ENCODE data around the gene ACE.
"Not testable (repeated sequence)": the region's sequence is repeated elsewhere in the genome, so short reads cannot be mapped to it uniquely, and the experiment has no call there.

The ACE gene

GRCh38 chr17:63442549-63443035 lies 34.3 kb upstream of the ACE start:
- in situ Hi-C loops (cut with HindIII; ENCODE audit: low sequenced_read_pairs), result loop anchor here (25.0 kb wide), 1 partner anchor 145 kb away; no protein-coding TSS in a partner anchor

DNA sequence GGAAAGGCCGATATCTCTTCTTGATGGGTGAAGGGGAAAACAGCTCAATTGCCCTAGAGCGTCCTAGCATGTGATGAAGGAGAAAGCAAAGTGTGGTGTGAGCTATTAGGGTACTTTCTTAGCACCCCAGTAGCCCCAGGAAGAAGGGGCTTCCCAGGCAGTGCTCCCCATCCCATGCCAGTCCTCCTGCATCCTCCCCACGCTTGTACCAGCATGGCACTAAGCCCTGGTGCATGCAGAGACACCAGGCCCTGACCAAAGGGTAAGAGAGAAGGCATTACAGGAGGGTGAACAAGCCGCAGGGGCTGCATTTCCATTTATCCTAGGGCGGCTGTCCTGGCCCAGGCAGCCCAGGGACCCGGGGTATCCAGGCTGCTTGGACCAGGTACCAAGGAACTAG lies 33.8 kb upstream of the ACE start:
- in situ Hi-C loops (cut with HindIII; ENCODE audit: low sequenced_read_pairs), result loop anchor here (25.0 kb wide), 1 partner anchor 144 kb away; no protein-coding TSS in a partner anchor

- in situ Hi-C loops (cut with HindIII; ENCODE audit: low sequenced_read_pairs), result loop anchor here (25.0 kb wide), 1 partner anchor 143 kb away; no protein-coding TSS in a partner anchor
Measured at GRCh38 chr17:63444457-63444856, 32.4 kb upstream of the ACE start.

- in situ Hi-C loops (cut with HindIII; ENCODE audit: low sequenced_read_pairs), result loop anchor here (25.0 kb wide), 1 partner anchor 142 kb away; no protein-coding TSS in a partner anchor
Measured at GRCh38 chr17:63445065-63445464, 31.8 kb upstream of the ACE start.

DNA sequence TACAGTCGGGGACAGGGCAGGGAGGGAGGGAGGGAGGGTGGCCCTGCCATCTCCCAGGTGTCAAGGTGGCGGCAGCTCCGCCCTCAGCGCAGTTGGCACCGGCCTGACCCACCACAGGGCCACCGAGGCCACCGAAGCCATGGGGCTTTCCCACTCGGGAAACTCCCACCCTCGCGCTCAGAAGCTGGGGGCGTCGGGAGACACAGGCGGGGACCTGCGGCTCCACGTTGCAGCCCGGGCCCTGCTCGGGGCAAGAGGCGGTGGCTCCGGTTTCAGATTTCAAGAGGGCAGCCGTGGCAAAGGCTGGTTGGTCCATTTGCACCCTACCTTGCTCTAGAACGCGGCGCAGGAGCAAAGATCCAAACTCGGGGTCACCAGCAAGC lies 31.3 kb upstream of the ACE start:
- in situ Hi-C loops (cut with HindIII; ENCODE audit: low sequenced_read_pairs), result loop anchor here (25.0 kb wide), 1 partner anchor 142 kb away; no protein-coding TSS in a partner anchor

DNA sequence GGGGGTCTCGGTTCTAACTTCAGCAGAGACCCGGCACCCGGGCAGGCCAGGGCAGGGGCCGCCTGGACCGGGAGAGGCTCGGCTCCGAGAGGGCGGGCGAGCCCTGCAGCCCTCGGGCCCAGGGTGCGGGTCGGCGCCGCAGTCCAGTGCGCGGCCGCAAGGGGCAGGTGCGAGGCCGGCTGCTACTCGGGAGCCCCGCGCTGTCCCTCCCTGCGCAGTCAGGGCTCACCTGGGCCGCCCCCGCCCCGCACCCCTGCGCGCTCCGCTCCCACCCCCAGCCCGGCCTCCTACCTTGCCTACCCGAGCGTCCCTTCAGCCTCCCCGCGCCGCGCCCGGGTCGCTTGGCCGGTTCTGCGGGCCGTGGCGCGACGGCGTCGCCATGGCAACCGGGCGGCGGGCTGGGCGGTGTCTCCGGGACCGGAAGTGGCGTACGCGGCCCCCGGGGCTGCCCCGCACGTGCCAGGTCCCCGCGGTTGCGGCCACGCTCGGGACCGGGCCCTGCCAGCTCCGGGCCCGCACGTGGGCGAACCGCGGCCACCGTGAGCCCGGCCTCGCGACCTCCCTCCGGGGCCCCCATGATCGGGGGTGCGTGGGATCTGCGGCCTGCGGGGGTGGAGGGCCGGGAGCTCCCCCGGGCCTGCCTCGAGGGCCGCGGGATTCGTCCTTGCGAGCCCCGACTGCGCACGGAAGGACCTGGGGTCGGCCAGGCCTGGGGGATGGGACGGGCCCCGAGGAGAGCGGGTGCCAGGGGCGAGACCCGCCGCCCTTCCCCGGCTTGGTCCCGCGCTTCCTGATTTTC lies 30.7 kb upstream of the ACE start, which contains the start of gene CYB561:
CYB561 (minus strand) TSS at position 353 of the 799 bp plus-strand sequence. CDS start 8,759 bp downstream, outside the sequence.
- in situ Hi-C loops (cut with HindIII; ENCODE audit: low sequenced_read_pairs), result loop anchor here (25.0 kb wide), 1 partner anchor 141 kb away; no protein-coding TSS in a partner anchor

- in situ Hi-C loops (cut with HindIII; ENCODE audit: low sequenced_read_pairs), result loop anchor here (25.0 kb wide), 1 partner anchor 140 kb away; no protein-coding TSS in a partner anchor
Measured at GRCh38 chr17:63446753-63447470, 29.9 kb upstream of the ACE start.

- in situ Hi-C loops (cut with HindIII; ENCODE audit: low sequenced_read_pairs), result loop anchor here (25.0 kb wide), 1 partner anchor 140 kb away; no protein-coding TSS in a partner anchor
Measured at GRCh38 chr17:63447471-63448009, 29.3 kb upstream of the ACE start.

- in situ Hi-C loops (cut with HindIII; ENCODE audit: low sequenced_read_pairs), result loop anchor here (25.0 kb wide), 1 partner anchor 139 kb away; no protein-coding TSS in a partner anchor
Measured at GRCh38 chr17:63448655-63449054, 28.2 kb upstream of the ACE start.

GRCh38 chr17:63450551-63450950 lies 26.3 kb upstream of the ACE start:
- in situ Hi-C loops (cut with HindIII; ENCODE audit: low sequenced_read_pairs), result no loop called here

- in situ Hi-C loops (cut with HindIII; ENCODE audit: low sequenced_read_pairs), result no loop called here
Measured at GRCh38 chr17:63451150-63451549, 25.7 kb upstream of the ACE start.

DNA sequence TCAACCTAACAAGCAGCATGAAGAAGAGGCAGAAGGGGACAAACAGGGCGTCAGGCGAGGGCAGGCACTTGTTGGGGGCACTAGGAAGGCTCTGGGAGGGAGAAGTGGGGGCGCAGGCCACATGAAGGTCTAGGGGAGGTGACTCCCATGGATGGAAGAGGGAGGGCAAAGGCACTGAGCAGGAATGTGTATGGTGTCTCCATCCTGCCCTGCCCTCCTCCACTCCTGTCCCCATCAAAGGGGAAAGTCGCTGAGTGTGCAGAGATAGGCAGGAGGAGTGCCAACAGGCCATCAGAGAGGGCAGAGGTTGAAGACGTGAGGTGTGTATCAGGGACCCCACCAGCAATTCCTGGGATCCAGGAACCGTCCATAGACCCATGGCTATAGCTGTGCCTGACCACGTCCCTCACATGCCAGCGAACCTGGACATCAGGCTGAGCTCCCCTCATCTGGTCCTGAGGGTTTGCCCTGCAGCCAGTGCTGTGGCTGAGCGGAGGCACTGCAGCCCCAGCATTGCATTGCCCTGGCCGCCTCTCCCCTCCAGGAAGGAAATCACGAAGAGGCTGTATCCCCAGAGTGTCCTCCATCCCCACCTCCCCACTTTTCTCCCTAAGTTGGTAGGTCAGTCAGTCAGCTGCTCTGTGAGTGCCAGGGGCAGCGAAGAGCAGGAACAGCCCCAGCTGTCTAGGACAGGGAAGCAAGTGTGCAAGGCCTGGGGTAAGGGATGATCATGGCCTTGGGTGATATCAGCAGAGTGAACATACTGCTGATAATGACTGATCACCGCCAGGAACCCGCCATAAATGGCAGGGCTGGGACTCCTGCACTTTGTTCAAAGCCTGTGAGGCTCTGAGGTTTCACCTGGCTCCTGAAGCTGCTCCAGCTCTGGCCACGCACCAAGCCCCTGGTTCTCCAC lies 24.6 kb upstream of the ACE start:
- in situ Hi-C loops (cut with HindIII; ENCODE audit: low sequenced_read_pairs), result no loop called here

DNA sequence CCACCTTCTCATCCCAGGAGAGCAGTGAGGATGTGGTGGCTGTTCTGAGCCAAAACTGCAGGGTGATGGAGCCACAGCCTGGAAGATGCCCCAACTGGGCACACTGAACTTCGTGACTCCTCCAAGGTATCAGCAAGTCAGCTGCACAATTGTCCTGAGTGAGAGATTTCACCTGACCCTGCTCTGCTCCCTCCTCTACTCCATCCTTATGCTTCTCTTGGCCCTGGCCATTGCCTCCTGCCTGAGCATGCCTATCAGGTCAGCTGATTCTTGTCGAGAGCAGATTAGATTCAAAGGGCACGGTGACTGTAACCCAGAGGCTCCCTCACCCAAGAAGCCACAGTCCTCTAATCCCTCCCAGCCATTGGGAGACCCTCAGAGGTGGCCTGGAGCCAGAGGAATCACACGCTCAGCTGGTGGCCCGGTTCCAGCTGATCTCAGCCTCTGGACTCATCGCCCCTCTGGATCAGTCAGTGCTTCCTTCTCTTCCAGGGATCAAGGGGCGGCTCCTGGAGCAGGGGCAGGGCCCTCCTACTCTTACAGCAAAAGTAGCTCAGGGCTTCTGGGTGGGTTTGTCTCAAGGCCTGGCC lies 23.8 kb upstream of the ACE start:
- in situ Hi-C loops (cut with HindIII; ENCODE audit: low sequenced_read_pairs), result no loop called here

- in situ Hi-C loops (cut with HindIII; ENCODE audit: low sequenced_read_pairs), result not testable (repeated sequence)
Measured at GRCh38 chr17:63454357-63454756, 22.5 kb upstream of the ACE start.

GRCh38 chr17:63454915-63455314 lies 21.9 kb upstream of the ACE start:
- in situ Hi-C loops (cut with HindIII; ENCODE audit: low sequenced_read_pairs), result no loop called here

DNA sequence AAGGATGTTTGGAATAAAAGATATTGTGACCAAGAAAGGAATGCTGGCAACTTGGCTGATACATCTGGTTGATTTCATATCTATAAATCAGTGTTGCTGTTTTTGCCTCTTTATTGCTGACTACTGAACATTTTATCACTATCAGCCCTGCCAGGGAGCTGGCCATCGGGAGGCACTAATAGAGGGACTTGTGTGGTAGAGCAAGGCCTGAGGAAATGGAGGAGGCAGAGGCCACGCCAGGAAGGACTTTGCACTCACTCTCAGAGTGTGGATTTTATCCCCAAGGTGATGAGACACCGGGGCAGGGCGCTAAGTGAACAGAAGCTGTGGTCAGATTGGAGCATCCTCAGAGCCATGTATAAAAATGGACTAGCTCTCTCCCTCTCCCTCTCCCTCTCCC lies 21.4 kb upstream of the ACE start:
- in situ Hi-C loops (cut with HindIII; ENCODE audit: low sequenced_read_pairs), result no loop called here

- in situ Hi-C loops (cut with HindIII; ENCODE audit: low sequenced_read_pairs), result no loop called here
Measured at GRCh38 chr17:63458478-63458877, 18.4 kb upstream of the ACE start.

DNA sequence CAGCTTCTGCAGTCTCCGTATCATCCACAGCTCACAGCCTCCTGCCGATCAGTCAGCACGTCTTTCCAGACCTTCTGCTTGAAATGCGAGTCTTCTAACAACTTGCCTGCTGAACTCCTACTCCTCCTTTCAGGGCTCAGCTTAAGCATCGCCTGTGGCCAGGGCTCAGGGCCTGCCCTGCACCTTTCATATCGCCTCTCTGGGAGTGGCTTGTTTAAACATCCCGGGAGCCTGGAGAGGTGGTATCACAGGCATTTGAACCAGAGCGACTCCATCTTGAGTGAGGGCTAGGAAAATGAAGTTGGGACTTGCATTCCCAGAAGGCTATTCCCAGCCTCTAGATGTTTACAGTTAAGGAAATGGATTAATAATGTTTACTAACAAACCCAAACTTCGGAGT lies 16.8 kb upstream of the ACE start:
- in situ Hi-C loops (cut with HindIII; ENCODE audit: low sequenced_read_pairs), result no loop called here

DNA sequence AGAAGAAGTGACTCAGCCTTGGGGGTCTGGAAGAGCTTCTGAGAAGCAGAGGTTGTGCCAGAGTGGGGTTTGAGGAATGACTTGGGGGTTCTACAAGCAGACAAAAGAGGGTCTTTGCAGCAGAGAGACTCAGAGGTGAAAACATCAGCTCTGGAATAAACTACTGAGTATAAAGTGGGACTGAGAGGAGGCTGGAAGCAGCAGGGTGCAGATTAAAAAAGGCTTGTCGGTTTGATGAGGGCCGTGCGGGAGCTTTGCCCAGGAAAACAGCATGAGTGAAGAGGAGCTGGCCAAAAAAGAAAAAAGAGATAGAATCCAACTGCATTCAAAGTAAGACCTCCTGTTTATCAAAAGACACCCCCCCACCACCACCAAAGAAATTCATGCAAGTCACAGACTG lies 13.1 kb upstream of the ACE start:
- in situ Hi-C loops (cut with HindIII; ENCODE audit: low sequenced_read_pairs), result no loop called here

All from endothelial cell of hepatic sinusoid (primary cell).